ENCODE results near the gene ADGRG6. TPM values are rescaled to one million over a fixed set of nuclear protein-coding genes. Genes with fewer than 3 reads are reported as not detected.

Gene ADGRG6
- total and polyA plus RNA-seq, 2 donors (not counting 1 experiment from before 2014, with no cell fraction given) = 0.03 TPM; not detected in 1

GRCh38 chr6:142408409-142408808 is 106.6 kb downstream of the ADGRG6 start:
- Mint-ChIP-seq H3K4me1 (no peaks in the 10 kb centered on the region), H3K4me3 (no peak overlapping the region), H3K27me3 (peaks cover 3% of the 10 kb centered on the region), H3K27ac (no peak overlapping the region), H3K9me3 (ENCODE audit: insufficient read depth) (no peaks in the 10 kb centered on the region)
- no peaks in the 10 kb centered on the region for H3K27me3 ChIP-seq (replicated peaks in 1 of 4; ENCODE audit: control extremely low read depth in 1 of 4, control insufficient read depth in 3 of 4, insufficient read depth in 4 of 4, low read length in 3 of 4)
- ChIA-PET CTCF (no interaction called here), POLR2A (no interaction called here)
- no peak overlapping the region for H2AFZ ChIP-seq (ENCODE audit: insufficient read depth, low read depth, low read length, poor library complexity, severe bottlenecking)
- H3K79me2 ChIP-seq (ENCODE audit: control insufficient read depth, insufficient read depth, low read length) = no peaks in the 10 kb centered on the region
- no peaks in the 10 kb centered on the region for H3K4me1 ChIP-seq (ENCODE audit: control insufficient read depth in 2 of 2, insufficient read depth in 2 of 2, low read length in 2 of 2)
- no peak overlapping the region for H3K27ac ChIP-seq (ENCODE audit: low read length in 2 of 2)
- no peak overlapping the region for H3K4me2 ChIP-seq (replicated peaks; ENCODE audit: low read depth, low read length, poor library complexity, severe bottlenecking)
- no peak overlapping the region for H3K9ac ChIP-seq (ENCODE audit: low read length)
- H3K4me3 ChIP-seq (ENCODE audit: control extremely low read depth in 1 of 5, extremely low read depth in 1 of 5, insufficient read depth in 1 of 5, low read depth in 2 of 5, low read length in 4 of 5) = no peak overlapping the region
- intact Hi-C loops (cut with micrococcal nuclease) = no loop called here
- ATAC-seq (ENCODE audit: low read depth) (no peak), DNase-seq (no peak)
- no peak for TF ChIP-seq EZH2 (IDR thresholded peaks at IDR 0.05; ENCODE audit: borderline replicate concordance, insufficient read depth, low read depth, low read length, poor library complexity, severe bottlenecking)
- TF ChIP-seq CTCF (IDR thresholded peaks at IDR 0.05) = no peak
- no peaks in the 10 kb centered on the region for H3K36me3 ChIP-seq (replicated peaks in 1 of 2; ENCODE audit: control extremely low read depth in 1 of 2, control insufficient read depth in 1 of 2, extremely low read depth in 1 of 2, insufficient read depth in 2 of 2, low read length in 1 of 2)
- no peaks in the 10 kb centered on the region for H4K20me1 ChIP-seq (ENCODE audit: control insufficient read depth, insufficient read depth, low read length, poor library complexity, severe bottlenecking)
- H3K9me3 ChIP-seq (ENCODE audit: control extremely low read depth in 1 of 3, control insufficient read depth in 2 of 3, insufficient read depth in 1 of 3, low read length in 2 of 3) = no peaks in the 10 kb centered on the region

- Histone ChIP-seq H3K27me3 (replicated peaks in 1 of 4; ENCODE audit: control extremely low read depth in 1 of 4, control insufficient read depth in 3 of 4, insufficient read depth in 4 of 4, low read length in 3 of 4) (no peaks in the 10 kb centered on the region), H4K20me1 (ENCODE audit: control insufficient read depth, insufficient read depth, low read length, poor library complexity, severe bottlenecking) (no peaks in the 10 kb centered on the region), H3K4me1 (ENCODE audit: control insufficient read depth in 2 of 2, insufficient read depth in 2 of 2, low read length in 2 of 2) (no peaks in the 10 kb centered on the region), H3K9me3 (ENCODE audit: control extremely low read depth in 1 of 3, control insufficient read depth in 2 of 3, insufficient read depth in 1 of 3, low read length in 2 of 3) (no peaks in the 10 kb centered on the region), H3K4me3 (ENCODE audit: control extremely low read depth in 1 of 5, extremely low read depth in 1 of 5, insufficient read depth in 1 of 5, low read depth in 2 of 5, low read length in 4 of 5) (no peak overlapping the region), H3K27ac (ENCODE audit: low read length in 2 of 2) (no peak overlapping the region), H3K4me2 (replicated peaks; ENCODE audit: low read depth, low read length, poor library complexity, severe bottlenecking) (no peak overlapping the region), H3K36me3 (replicated peaks in 1 of 2; ENCODE audit: control extremely low read depth in 1 of 2, control insufficient read depth in 1 of 2, extremely low read depth in 1 of 2, insufficient read depth in 2 of 2, low read length in 1 of 2) (no peaks in the 10 kb centered on the region), H2AFZ (ENCODE audit: insufficient read depth, low read depth, low read length, poor library complexity, severe bottlenecking) (no peak overlapping the region), H3K9ac (ENCODE audit: low read length) (no peak overlapping the region), H3K79me2 (ENCODE audit: control insufficient read depth, insufficient read depth, low read length) (no peaks in the 10 kb centered on the region)
- no peak overlapping the region for H3K27ac Mint-ChIP-seq
- H3K4me1 Mint-ChIP-seq = no peaks in the 10 kb centered on the region
- ChIA-PET POLR2A (no interaction called here), CTCF (no interaction called here)
- DNase-seq (no peak), ATAC-seq (ENCODE audit: low read depth) (no peak)
- no peak overlapping the region for H3K4me3 Mint-ChIP-seq
- peaks cover 3% of the 10 kb centered on the region for H3K27me3 Mint-ChIP-seq
- TF ChIP-seq EZH2 (IDR thresholded peaks at IDR 0.05; ENCODE audit: borderline replicate concordance, insufficient read depth, low read depth, low read length, poor library complexity, severe bottlenecking) = no peak
- intact Hi-C loops (cut with micrococcal nuclease) = no loop called here
- no CpG with 5 or more reads among the region's 1 CpG for WGBS (ENCODE audit: insufficient coverage)
- no peaks in the 10 kb centered on the region for H3K9me3 Mint-ChIP-seq (ENCODE audit: insufficient read depth)
These were observed 108.0 kb downstream of the ADGRG6 start for GRCh38 chr6:142409794-142410193.

All from B cell (primary cell).